Measurements from ENCODE around the gene TMEM40. TPM values are rescaled to one million over a fixed set of nuclear protein-coding genes. Genes with fewer than 3 reads are reported as not detected.
A peak's percentile ranks its signal among the peaks of the same experiment; 100 is the strongest.

TMEM40 gene
- total and polyA plus RNA-seq, 9 of the 15 experiments (the other 6 are each of a cell fraction or from before 2014, with no cell fraction given), result 0.11 to 0.31 (median 0.14) TPM; not detected in 6

DNA sequence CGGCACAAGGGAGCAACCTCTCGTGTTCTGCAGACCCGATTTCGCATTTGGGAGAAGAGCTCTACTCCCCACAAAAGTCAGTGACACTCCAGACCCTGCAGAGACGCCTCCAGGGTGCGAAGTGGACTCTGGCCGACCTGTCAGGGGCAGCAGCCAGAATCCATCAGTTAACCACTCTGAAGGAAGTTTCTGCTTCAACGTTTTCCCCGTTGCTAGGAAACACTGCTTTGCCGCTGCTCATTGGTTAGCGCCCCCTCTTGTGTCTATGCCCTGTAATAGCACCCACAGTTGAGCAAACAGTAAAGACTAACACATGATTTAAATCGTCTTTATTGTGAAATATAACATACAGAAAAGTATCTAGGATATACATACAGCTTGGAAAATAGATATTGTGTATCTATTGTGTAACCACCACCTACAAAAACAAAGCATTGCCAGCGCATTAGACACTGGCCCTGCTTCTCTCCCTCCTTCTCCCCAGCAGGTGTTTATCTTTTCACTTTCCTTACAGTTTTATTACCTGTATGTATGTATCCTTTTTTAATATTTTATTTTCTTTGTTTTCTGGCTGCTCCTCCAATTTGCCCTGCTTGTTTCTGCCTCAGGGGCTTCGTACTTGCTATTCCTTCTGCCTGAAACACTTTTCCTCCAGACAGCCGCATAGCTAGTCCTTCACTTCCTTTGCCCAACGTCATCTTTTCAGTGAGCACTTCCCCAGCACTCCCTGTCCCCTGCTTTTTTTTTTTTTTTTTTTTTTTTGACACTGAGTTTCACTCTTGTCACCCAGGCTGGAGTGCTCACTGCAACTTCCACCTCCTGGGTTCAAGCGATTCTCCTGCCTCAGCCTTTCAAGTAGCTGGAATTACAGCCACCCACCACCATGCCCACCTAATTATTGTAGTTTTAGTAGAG, 38.8 kb downstream of the TMEM40 start:
- Histone ChIP-seq H3K36me3 (ENCODE audit: control insufficient read depth, insufficient read depth, low read length) (no peaks in the 10 kb centered on the region), H3K27me3 (ENCODE audit: control insufficient read depth in 2 of 2, insufficient read depth in 2 of 2, low read length in 2 of 2) (no peaks in the 10 kb centered on the region; a peak in 1 of 5 replicates), H3K9me3 (replicated peaks; ENCODE audit: control insufficient read depth, insufficient read depth, low read depth, low read length) (no peaks in the 10 kb centered on the region), H2AFZ (ENCODE audit: low read depth, low read length) (peak overlapping the region; percentile 66; the same call in 1 of the 2 replicates), H3K79me2 (ENCODE audit: control insufficient read depth, insufficient read depth, low read length) (no peaks in the 10 kb centered on the region), H4K20me1 (replicated peaks; ENCODE audit: control insufficient read depth, insufficient read depth, low read length) (no peaks in the 10 kb centered on the region), H3K9ac (ENCODE audit: insufficient read depth in 1 of 2, low read depth in 2 of 2, low read length in 2 of 2) (no peak overlapping the region), H3K4me2 (ENCODE audit: insufficient read depth, low read length) (peak overlapping the region; percentile 57; the same call in 1 of the 2 replicates), H3K27ac (ENCODE audit: extremely low read depth, low read depth, low read length) (no peak overlapping the region), H3K9me1 (ENCODE audit: control insufficient read depth, insufficient read depth, low read length) (no peaks in the 10 kb centered on the region), H3K4me3 (no peak overlapping the region), H3K4me1 (replicated peaks in 1 of 2; ENCODE audit: control insufficient read depth in 2 of 2, insufficient read depth in 2 of 2, low read length in 2 of 2) (peaks cover 0 to 10% of the 10 kb centered on the region in 2 experiments; a peak in 3 of 5 replicates)
- CTCF ChIA-PET (ENCODE audit: low intra/inter-chr PET ratio), result interaction anchor here (0.8 to 1.4 kb wide), 2 partner anchors 119 to 179 kb away, joined by 3 to 4 read pairs; no protein-coding TSS in a partner anchor
- BruUV-seq (replicated peaks), result no TSS peak
- in situ Hi-C loops (cut with MboI), result no loop called here
- DNase-seq (ENCODE audit: extremely low read depth in 1 of 4, low spot score in 3 of 4) (peak; percentile 86 to 89 (median 87)), FAIRE-seq (peak; percentile 97), ATAC-seq (peak; percentile 89)
- 19% methylated on average over 17 of the region's 17 CpGs for WGBS (ENCODE audit: insufficient coverage, low coverage, missing lambda C conversion rate)
- intact Hi-C loops (cut with micrococcal nuclease), result loop anchor here (5.0 kb wide), 1 partner anchor 238 kb away; the partner anchor contains the start of gene TSEN2
- POLR2A ChIA-PET, result interaction anchor here (0.6 to 1.2 kb wide), 5 partner anchors 11 to 836 kb away, joined by 3 to 8 read pairs (median 3); no protein-coding TSS in a partner anchor
- TF ChIP-seq, protein P1, sequence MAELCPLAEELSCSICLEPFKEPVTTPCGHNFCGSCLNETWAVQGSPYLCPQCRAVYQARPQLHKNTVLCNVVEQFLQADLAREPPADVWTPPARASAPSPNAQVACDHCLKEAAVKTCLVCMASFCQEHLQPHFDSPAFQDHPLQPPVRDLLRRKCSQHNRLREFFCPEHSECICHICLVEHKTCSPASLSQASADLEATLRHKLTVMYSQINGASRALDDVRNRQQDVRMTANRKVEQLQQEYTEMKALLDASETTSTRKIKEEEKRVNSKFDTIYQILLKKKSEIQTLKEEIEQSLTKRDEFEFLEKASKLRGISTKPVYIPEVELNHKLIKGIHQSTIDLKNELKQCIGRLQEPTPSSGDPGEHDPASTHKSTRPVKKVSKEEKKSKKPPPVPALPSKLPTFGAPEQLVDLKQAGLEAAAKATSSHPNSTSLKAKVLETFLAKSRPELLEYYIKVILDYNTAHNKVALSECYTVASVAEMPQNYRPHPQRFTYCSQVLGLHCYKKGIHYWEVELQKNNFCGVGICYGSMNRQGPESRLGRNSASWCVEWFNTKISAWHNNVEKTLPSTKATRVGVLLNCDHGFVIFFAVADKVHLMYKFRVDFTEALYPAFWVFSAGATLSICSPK (IDR thresholded peaks at IDR 0.05; ENCODE audit: borderline replicate concordance), result no peak
- TF ChIP-seq YY1 (IDR thresholded peaks at IDR 0.05; ENCODE audit: borderline replicate concordance in 1 of 3, control insufficient read depth in 1 of 3, extremely low read depth in 1 of 3, insufficient read depth in 3 of 3, insufficient read length in 1 of 3, insufficient replicate concordance in 2 of 3, low read depth in 1 of 3, low read length in 2 of 3), result peak in 1 of 3 experiments; percentile 35
- no peak for TF ChIP-seq USF2 (CRISPR knock-in tag; IDR thresholded peaks at IDR 0.05)
- TF ChIP-seq RBM22 (IDR thresholded peaks at IDR 0.05; ENCODE audit: low read depth, low read length, poor library complexity, severe bottlenecking), result no peak
- 0 out of 2 replicates have a peak, but pooled peaks have one; percentile 35 for TF ChIP-seq JUN (IDR thresholded peaks at IDR 0.05; ENCODE audit: borderline replicate concordance, low read depth, low read length)
- no peak for TF ChIP-seq JUN (CRISPR knock-in tag; IDR thresholded peaks at IDR 0.05; ENCODE audit: borderline replicate concordance)
- TF ChIP-seq MYC (IDR thresholded peaks at IDR 0.05; ENCODE audit: low read depth, low read length), result no peak
- TF ChIP-seq MYC (CRISPR knock-in tag; IDR thresholded peaks at IDR 0.05; ENCODE audit: borderline replicate concordance, low read depth), result no peak
- peak; percentile 46; the same call in 1 of the 2 replicates for TF ChIP-seq RB1 (IDR thresholded peaks at IDR 0.05; ENCODE audit: low read depth)
- peak; percentile 77 for TF ChIP-seq MEIS2 (IDR thresholded peaks at IDR 0.05; ENCODE audit: partially characterized antibody)
- 0 out of 2 replicates have a peak, but pooled peaks have one; percentile 8 for TF ChIP-seq ESRRA (IDR thresholded peaks at IDR 0.05; ENCODE audit: borderline replicate concordance, low read depth)
- TF ChIP-seq, protein P2, sequence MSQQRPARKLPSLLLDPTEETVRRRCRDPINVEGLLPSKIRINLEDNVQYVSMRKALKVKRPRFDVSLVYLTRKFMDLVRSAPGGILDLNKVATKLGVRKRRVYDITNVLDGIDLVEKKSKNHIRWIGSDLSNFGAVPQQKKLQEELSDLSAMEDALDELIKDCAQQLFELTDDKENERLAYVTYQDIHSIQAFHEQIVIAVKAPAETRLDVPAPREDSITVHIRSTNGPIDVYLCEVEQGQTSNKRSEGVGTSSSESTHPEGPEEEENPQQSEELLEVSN (IDR thresholded peaks at IDR 0.05; ENCODE audit: borderline replicate concordance in 1 of 2, extremely low read depth in 1 of 2, insufficient read depth in 1 of 2, insufficient read length in 1 of 2, low read depth in 1 of 2, low read length in 1 of 2, poor library complexity in 1 of 2, severe bottlenecking in 1 of 2), result peak in 1 of 2 experiments; percentile 12
- TF ChIP-seq SMARCC2 (IDR thresholded peaks at IDR 0.05; ENCODE audit: low read depth), result no peak
- 0 out of 2 replicates have a peak, but pooled peaks have one; percentile 23 for TF ChIP-seq FOSL1 (tag; conservative IDR thresholded peaks at IDR 0.05)
- no peak for TF ChIP-seq GATAD2A (IDR thresholded peaks at IDR 0.05)
- no peak for TF ChIP-seq RNF2 (IDR thresholded peaks at IDR 0.05)
